HG02938 (cell line): ENCODE measurements around the gene AP3S1.

Source experiments
- ATAC-seq: cut with Tn5 transposase; IDR thresholded peaks from one replicate; pipeline ENCODE4 v1.9.1; 2021; ENCODE audit warnings: mild to moderate bottlenecking, moderate library complexity; ENCODE audit not compliant: unreplicated experiment

Gene AP3S1

DNA sequence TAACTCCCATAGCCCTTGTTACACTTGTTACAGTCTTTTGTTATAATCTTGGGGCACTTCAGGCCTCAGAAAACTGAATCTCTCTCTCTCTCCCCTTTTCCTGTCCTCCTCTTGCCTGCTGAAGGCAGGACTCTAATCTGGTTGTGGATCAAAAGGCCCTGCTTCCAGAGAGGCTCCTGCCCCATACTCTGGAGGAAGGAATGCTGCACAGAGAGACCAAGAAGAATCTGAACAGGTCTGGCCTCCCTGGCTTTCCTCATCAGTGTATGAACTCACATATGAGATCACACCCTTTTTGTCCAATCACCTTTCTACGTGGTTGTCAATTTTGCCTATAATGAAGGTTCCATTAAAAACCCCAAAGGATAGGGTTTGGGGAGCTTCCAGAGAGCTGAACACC lies 94.3 kb downstream of the AP3S1 start:
- ATAC-seq, result no peak

DNA sequence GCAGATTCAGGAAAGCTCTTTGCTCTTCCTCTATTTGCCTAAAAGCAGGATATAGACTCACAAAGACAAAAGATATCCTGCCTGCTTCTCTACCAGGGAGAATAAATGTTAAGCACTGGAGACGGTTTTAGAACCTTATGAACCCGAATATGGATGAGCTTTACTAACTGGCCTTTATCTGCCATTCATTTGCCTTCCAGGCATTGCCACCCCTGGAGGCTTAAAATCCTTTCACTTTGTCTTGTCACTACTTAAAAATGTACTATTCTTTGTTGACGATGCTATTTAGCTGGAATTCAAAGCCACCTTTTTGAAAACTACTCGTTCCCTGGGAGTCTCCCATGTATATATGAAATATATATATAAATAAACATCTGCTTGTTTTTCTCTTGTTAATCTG lies 97.3 kb downstream of the AP3S1 start:
- no peak for ATAC-seq

DNA sequence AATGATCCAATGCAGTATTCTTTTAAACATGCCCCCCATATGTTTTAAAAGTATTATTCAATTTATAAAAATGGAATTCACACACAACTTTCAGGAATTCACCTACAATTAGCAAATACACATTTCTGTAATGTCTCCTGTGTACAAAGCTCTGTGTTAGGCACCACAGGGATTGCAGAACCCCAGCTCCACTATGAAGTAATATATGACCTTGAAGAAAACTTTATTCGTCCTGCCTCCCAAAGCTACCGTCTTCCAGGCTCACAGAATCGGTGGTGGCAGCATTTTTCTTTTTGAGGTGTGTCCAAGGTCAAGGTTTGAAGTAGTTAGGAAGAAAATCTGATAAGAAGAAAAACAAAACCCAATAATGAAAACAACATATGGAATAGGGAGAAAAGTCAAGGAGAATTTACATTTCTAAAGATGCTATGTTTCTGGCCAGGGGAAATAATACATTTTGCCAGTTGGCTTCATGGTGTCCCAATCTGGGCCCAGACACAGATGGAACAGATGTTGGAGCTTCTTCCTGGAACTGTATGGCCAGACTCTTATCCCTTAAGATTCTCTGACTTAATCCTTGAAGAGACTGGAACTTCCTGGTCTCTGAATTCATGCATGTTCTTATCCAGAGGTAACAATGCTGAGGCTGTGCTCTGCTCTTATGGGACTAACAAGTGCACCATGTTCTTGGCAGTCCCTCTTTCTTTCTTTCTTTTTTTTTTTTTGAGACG lies 98.5 kb downstream of the AP3S1 start:
- ATAC-seq, result no peak

DNA sequence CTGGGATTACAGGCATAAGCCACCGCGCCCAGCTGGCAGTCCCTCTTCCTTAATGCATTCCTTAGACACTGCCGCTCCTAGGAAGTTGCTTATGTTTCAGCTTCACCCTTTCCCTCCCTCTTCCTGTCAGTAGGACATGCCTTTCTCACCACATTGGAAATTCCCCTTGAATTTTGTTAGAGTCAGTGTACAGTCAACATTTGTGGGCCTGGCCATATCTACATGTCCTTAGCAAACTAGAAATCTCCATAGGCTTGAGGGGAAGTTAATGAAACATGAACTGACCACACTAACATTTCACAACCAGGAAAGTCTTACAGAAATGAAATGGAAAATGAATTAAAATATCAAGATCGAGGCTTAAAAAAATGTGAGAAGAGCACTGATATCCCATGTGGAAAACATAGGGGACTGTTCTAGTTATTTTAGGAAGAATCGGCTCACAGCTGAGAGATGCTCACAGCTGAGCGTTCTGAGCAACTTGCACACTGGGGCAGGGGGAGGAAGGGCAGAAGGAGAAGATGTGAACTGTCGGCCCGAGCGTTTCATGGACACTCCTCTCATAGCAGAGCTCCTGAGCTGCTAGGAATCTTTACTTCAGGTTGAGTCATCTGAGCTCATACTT lies 99.4 kb downstream of the AP3S1 start:
- no peak for ATAC-seq

DNA sequence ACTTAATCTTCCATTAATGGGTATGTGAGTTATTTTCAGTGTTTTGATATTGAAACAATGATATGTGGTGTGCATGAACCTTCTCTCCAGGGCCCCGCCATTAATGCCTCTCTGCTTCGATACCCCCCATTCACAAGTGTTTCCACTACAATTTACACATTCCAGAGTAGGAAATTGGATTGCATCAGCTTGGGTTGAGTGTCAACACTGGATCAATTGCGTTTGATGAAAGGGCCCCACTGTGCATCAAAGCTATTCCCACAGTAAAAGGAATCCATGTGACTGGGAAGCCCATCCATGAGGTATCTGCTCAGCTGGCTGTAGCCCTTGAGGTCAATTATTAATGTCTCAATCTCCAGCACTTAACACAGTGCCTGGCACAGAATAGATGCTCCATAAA lies 102.8 kb downstream of the AP3S1 start:
- no peak for ATAC-seq

DNA sequence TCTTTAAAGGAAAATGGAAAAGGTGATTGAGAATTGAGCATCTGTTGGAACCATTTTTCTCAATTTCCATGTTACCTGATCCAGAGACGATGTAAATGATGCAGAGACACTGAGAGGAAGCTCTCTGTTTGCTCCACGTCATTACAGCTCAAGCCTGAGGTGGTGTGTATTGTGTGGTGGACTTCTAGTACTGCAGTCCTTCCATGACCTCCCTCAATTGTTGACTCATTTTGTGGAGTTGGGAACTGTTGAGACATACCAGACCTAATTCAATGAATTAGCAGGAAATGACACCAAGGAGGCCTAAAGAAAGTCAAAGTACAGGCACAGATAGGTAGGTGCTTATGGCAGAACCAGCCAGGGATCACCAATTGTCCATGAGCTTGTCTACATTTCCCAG lies 104.9 kb downstream of the AP3S1 start:
- no peak for ATAC-seq

DNA sequence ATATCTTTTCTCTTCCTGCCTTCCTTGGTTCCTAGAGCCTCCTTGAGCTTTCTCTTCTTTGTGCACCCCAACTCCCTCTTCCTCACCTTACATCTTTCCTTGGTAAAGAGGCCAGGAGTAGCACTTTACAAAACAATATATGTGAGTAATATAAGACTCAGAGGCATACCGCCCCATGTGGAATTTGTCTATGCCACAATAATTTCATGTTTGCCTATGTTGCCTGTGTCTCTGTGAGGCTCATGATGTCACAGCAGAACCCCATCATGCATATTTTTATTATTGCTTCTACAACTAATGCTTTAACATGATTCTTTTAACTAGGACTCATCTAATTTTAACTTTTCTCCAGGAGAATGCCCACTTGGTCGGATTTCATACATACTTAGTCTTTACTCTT lies 105.5 kb downstream of the AP3S1 start:
- no peak for ATAC-seq

DNA sequence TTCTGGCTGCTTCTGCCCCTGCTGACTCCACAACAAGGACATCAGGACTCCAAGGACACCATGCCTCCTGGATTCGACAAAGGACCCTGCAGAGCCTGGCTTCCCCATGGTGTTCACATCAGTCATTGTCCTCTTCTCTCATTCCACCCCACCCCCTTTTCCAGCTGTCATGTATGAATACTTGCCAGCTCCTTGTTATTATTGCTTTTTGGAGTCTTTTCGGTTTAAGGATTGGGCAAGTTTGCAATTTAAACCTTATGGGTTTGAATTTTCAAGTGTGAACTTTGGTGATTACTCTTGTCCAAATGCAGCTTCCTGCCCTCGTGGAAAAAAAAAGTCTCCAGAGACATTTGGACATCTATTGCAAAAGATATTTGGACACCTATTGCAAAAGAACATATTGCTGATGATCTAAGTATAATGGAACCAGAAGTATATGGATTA lies 106.4 kb downstream of the AP3S1 start:
- no peak for ATAC-seq

DNA sequence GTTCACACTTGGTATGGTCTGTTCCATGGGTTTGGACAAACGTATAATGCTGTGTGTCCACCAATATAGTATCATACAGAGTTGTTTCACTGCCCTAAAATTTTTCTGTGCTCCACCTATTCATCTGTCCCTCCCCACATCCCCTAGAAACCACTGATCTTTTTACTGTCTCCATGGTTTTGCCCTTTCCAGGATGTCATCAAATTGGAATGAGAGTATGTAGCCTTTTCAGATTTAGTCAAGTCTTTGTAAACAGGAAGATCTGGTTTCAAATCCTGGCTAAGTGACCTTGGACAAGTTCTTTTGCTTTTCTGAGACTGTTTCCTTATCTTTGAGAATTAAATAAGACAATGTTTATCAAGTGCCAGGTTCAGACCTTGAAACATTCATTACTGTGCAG lies 107.4 kb downstream of the AP3S1 start:
- no peak for ATAC-seq

DNA sequence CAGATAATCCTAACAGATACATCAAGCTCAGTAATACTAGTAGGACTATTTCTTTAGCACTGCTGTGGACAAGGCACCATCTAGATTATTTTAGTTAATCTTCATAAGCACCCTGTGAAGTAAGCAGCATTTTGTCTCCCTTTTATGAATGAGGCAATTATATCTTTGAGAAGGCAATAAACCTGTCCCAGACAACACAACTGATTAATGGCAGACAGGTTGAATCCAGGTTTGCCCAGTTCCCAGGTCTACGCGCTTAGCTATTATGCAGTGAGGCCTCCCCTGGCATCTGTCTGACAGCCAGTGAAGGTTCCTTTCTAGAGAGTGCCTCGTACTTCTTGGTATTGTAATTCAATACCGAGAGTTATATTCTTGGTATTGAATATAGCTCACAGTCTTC lies 110.9 kb downstream of the AP3S1 start:
- no peak for ATAC-seq

DNA sequence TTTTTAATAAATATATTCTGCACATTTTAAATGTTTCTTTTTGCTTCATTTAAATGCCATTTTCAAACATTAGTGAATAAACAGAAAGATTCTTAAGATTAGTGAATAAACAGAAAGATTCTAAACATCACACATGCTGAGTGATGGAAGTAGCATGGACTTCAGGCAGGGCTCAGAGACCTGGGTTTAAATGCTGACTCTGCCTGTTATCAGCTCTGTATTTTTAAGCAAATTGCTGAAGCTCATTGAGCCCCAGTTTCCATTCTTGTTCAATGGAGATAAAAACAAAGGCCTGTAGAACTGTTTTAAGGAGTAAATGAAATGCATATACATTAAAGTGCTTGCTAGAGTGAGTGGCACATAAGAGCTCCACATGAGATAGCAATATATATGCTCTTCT lies 112.4 kb downstream of the AP3S1 start:
- ATAC-seq, result no peak

DNA sequence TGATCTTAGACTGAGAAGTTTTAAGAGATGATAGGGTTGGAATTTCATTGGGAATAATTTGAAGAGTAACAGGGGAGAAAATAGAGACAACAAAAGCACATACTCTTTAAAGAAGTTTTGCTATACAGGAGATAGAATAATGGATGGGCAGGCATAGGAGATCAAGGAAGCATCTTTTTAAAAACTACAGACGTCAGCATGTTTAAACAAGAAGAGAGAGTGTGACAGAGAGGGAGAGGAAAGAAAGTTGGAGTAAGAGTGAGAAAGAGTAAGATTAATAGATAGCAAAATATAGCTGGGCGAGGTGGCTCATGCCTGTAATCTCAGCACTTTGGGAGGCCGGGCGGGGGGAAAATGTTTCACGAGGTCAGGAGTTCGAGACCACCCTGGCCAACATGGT lies 115.2 kb downstream of the AP3S1 start:
- ATAC-seq, result no peak

DNA sequence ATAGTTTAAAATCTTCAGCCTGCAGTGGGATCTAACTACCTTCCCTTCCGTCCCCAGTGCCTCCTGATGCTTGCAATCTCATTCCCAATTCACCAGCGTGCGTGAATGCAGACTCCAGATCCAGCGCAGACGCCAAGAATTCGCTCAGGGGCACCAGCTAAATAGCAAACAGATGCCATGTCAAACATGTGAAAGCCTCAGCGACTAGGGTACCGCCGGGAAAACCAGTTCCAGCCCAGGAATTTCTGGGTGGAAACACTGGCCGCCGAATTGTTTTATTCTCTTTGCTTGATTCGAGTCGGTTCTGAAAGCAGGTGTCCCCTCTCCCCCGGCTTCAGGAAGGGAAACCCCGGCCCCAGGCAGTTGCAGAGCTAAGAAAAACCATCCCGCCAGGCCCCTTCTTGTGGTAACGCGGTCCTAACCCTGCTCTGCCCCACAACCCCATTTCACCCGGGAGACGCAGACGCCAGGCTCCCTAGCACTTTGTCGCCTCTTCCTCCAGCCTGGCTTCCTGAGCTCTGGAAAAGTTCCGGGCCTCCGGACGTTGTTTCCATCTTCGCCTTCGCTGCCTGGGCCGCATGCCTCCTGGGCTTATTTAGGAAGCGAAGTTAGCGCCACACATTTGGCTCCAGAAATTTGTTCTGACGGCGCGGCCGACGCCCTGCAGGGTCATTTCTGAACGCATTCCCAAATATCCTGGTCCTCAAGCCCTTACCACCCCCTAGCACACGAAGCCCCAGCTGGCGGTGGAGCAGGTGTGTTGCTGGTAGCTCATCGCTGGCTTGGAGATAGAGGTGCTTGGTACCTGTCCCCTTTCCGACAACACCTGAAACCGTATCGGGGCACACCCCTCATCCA lies 119.9 kb downstream of the AP3S1 start:
- no peak for ATAC-seq

DNA sequence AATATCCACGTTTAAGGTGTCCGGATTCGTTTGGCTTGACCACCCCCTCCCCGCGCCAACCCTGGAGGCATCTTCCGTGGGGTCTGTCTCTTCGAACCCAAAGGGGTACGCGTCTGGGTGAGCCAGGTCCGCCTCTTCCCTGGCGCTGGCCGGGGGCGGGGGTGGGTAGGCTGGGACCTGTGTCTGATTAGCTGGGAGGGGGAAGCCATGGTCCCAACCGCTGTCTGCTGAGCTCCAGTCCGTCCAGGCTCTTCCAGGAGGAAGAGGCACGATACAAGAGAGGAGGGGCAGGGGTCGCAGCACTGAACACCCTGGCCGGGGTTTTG lies 120.5 kb downstream of the AP3S1 start, which contains the start of gene LVRN:
TSS of gene LVRN (plus strand) at position 237 of the 326 bp plus-strand sequence. CDS start 143 bp downstream, outside the sequence.
- ATAC-seq, result no peak

DNA sequence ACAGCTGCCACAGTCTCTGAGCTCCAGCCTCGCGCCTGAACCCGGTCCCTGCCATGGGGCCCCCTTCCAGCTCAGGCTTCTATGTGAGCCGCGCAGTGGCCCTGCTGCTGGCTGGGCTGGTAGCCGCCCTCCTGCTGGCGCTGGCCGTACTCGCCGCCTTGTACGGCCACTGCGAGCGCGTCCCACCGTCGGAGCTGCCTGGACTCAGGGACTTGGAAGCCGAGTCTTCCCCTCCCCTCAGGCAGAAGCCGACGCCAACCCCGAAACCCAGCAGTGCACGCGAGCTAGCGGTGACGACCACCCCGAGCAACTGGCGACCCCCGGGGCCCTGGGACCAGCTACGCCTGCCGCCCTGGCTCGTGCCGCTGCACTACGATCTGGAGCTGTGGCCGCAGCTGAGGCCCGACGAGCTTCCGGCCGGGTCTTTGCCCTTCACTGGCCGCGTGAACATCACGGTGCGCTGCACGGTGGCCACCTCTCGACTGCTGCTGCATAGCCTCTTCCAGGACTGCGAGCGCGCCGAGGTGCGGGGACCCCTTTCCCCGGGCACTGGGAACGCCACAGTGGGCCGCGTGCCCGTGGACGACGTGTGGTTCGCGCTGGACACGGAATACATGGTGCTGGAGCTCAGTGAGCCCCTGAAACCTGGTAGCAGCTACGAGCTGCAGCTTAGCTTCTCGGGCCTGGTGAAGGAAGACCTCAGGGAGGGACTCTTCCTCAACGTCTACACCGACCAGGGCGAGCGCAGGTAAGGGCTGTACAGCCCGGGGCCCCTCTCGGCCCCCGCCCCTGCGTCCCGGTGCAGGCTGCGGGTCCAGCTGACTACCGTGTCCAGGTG lies 121.0 kb downstream of the AP3S1 start:
- peak; percentile 46 for ATAC-seq

DNA sequence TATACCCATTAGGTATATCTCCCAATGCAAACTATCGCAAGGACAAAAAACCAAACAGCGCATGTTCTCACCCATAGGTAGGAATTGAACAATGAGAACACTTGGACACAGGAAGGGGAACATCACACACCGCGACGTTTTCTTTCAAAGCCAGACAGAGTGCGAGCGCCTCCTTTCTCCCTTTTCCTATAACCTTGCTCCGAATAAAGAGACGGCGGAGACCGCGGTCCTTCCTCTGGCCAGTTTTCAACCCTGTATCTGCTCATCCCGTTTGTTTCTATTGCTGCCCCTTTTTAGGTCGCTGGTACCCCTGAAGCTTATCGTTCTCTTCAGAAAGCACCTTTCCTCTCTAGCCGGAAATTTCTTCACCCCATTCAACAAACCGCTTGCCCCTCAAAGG lies 121.8 kb downstream of the AP3S1 start:
- no peak for ATAC-seq
